Right kidney (tissue), 1 donor: ENCODE data around the gene RIT1.

Source experiments
- DNase-seq: peaks from one replicate; pipeline ENCODE4 v3.0.0-alpha.2; 2016

Gene RIT1

GRCh38 chr1:155893389-155894142, 17.6 kb downstream of the RIT1 start:
- peak; percentile 5 for DNase-seq

GRCh38 chr1:155892796-155893195, 18.4 kb downstream of the RIT1 start:
- no peak for DNase-seq

- DNase-seq = no peak
Observed at GRCh38 chr1:155890251-155890650, 20.9 kb downstream of the RIT1 start.

DNA sequence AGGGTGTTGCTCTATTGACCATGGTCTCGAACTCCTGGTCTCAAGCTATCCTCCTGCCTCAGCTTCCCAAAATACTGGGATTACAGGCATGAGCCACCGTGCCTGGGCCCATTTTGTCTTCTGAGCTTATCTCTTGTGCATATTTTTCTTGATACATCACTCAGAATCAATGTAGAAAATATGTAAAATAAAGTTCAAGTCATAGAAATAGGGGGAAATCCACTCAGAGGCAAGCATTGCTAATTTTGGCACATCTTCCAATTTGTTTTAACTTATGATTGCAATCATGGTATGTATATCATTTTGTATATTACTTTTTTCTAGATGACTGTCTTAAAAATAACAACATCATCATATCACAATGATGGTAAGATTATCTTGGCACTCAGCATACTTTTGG, 21.6 kb downstream of the RIT1 start:
- DNase-seq = no peak

- no peak for DNase-seq
Observed at GRCh38 chr1:155888481-155888880, 22.7 kb downstream of the RIT1 start.

GRCh38 chr1:155884982-155885381, 26.2 kb downstream of the RIT1 start:
- DNase-seq = no peak

DNA sequence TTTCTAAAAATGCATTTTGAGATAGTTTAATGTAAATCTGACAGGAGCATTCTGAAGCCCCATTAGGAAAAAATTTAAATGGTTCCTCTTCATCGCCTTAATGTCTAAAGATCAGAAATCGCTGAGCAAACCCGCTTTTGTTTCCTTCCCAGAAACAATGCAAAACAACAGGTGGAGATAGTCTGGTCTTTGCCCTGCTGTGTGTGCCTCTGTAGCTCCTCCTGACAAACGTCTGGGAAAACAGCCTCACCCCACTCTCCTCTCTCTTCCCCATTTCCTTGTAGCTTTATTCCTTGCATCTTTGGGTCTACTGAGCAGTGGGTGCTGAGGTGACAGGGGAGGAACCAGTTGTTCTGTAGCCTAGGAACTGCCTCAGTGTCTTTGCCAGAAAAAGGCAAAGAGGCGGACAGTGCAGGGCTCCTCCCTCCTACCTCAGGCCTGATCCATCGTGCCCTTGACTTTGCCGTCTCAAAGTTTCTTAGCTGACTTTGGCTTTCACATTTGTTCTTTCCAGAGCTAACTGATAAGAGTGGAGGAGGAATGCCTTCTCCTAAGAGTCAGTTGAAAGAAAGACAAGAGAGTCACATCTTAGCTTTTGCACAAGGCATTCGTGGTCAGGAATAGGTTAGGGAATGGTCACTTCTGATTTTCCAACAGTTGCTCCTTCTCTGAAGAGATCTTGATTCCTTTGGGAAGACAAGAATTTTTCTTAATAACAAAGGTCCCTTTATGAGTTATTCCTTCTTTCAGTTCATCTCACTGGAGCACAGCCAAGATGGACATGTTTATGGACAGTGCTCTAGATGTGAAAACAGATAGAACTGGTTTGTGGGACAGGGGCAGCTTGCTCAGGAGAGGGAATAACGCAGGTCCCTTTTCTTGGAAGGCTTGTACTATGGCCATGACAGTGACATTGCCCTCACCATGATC, 26.9 kb downstream of the RIT1 start:
- DNase-seq = no peak

GRCh38 chr1:155882766-155883165, 28.4 kb downstream of the RIT1 start:
- no peak for DNase-seq

GRCh38 chr1:155882235-155882634, 28.9 kb downstream of the RIT1 start:
- no peak for DNase-seq

- no peak for DNase-seq
Observed at GRCh38 chr1:155880950-155881349, 30.2 kb downstream of the RIT1 start.

- no peak for DNase-seq
Observed at GRCh38 chr1:155880251-155880650, 30.9 kb downstream of the RIT1 start.

DNA sequence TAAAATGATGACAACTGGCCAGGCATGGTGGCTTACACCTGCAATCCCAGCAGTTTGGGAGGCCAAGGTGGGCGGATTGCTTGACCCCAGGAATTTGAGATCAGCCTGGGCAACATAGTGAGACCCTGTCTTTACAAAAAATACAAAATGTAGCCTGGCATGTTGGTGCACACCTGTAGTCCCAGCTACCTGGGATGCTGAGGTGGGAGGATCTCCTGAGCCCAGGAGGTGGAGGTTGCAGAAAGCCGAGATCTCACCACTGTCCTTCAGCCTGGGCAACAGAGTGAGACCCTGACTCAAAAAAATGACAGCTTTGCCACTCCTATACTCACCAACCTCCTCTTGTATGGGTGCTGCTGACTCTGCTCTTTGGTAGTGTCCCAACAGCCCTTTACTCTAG, 33.2 kb downstream of the RIT1 start:
- no peak for DNase-seq

- DNase-seq = no peak
Observed at GRCh38 chr1:155873860-155874259, 37.3 kb downstream of the RIT1 start.

DNA sequence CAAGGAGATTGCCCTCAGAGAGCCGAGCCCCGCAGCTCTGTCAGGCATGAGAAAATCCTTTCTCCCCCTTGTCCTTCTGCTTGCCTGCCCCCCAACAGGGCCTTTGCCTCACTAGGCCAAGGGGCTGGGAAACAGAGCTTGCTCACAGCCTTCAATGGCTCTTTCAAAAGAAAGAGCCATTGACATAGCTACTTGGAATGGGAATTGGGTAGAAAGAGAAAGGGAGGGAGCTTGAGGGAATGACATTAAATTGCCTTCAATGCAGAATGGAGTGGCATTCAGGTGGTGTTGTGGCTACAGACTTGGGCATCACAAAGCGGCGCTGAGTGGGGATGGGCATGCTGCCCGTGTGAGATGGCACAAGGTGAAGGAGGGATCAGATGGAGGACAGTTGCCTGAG, 38.6 kb downstream of the RIT1 start:
- DNase-seq = no peak

GRCh38 chr1:155871390-155871789, 39.8 kb downstream of the RIT1 start:
- DNase-seq = no peak

DNA sequence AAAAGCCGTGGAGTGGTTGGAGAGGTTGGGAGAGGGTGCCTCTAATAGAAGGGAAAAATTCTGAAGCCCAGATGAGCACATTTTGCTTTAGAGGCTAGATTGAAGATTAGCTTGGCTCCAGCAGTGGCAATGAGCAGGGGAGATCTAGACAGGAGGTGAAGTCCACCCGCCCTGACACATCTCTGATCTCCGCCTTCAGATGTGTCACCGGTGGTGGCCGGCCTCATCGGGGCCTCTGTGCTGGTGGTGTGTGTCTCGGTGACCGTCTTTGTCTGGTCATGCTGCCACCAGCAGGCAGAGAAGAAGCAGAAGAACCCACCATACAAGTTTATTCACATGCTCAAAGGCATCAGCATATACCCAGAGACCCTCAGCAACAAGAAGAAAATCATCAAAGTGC, 43.4 kb downstream of the RIT1 start:
- DNase-seq = no peak

GRCh38 chr1:155864393-155864792, 46.8 kb downstream of the RIT1 start:
- no peak for DNase-seq

DNA sequence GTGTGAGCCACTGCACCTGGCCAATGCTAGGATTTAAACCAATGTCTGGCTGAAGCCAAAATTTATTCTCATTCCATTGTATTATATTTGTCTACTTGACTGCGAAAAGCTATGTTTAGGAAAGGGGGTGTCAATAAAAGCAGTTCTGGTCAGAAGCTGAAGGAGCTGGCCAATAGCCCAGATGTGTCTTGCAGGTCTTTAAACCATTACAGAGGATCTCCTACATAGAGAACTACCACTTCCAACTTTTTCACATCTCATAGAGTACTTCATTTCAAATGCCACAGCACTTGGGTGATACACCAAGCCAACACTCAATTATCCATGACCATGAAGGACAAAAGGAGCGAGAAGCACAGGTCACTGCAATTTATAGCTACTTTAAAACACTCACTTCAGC, 49.3 kb downstream of the RIT1 start:
- DNase-seq = no peak

GRCh38 chr1:155860970-155861510, 50.1 kb downstream of the RIT1 start:
- no peak for DNase-seq

DNA sequence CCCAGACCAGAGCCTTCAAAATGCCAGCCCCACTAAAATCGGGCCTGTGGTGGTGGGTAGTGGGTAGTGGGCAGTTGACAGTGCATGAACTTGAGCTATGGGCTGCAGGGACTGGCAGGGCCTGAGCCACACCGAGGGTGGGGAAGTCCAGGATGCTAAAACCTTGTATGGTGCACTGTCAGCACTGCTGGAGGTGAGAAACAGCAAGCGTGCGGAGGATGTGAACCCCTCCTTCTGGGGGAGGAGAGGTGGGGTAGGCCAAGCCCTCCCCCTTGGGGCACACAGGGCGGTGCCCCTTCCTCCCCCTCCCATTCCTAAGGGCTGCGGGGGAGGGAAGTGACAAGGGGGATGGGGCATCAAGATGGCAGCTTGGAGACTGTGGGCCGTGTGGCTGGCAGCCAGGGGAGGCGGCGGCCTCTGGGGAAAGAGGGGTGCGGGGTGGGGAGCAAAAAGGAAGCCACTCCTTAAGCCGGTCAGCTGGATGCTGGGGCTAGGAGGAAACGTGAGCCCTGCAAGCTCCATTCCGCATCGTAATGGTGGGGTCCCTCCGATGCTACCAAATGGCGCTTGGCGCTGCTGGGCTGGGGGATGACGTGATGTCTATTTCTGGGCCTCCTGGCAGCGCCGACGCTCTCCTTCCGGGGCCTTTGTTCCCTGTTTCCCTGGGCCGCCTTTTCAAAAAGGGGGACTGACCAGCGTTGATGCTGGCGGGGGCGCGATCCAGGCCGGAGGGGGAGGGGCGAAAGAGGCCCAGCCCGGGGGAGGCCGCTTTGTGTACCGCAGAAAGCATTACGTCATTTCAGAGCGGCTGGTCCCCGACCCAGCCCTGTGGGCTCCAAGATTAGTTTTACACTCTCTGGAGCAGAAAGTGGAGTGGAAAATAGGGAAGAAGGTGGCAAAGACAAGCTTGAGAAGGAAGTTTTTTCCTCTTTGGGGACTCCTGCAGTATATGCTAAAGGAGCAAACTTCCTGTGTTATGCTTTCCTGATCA, 51.0 kb downstream of the RIT1 start:
- peak; percentile 80 for DNase-seq

DNA sequence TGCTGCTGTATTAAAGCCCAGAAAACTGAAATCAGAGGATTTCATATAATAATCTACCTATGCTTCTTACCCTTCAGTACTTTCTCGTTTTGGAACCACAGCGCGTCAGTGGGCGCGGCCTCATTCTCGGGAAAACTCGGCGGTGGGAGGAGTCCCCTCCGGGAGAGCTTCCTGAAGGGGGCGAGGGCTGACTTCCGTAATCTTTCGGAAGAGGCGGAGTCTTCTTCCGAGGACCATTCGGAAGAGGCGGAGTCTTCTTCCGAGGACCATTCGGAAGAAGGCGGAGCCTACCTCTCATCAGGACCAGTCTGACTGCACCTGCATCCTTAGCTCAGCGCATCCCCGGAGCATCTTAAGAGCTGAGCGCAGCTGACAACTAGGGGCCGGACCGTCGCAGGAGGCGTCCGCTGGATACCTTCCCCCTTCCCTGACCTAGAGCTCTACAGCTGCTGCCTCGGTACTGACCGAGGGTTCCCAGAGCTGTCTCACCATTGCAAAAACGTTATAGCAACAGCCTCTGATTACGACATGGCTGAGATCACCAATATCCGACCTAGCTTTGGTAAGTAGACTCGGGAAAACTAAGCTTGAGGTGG, 51.8 kb downstream of the RIT1 start, which contains the start of gene SYT11:
Gene SYT11 (plus strand): TSS at position 334 of the 596 bp plus-strand sequence. CDS start 195 bp downstream, at position 529.
- peak; percentile 86 for DNase-seq
